Measurements from ENCODE around the gene HIVEP3.

Gene HIVEP3

DNA sequence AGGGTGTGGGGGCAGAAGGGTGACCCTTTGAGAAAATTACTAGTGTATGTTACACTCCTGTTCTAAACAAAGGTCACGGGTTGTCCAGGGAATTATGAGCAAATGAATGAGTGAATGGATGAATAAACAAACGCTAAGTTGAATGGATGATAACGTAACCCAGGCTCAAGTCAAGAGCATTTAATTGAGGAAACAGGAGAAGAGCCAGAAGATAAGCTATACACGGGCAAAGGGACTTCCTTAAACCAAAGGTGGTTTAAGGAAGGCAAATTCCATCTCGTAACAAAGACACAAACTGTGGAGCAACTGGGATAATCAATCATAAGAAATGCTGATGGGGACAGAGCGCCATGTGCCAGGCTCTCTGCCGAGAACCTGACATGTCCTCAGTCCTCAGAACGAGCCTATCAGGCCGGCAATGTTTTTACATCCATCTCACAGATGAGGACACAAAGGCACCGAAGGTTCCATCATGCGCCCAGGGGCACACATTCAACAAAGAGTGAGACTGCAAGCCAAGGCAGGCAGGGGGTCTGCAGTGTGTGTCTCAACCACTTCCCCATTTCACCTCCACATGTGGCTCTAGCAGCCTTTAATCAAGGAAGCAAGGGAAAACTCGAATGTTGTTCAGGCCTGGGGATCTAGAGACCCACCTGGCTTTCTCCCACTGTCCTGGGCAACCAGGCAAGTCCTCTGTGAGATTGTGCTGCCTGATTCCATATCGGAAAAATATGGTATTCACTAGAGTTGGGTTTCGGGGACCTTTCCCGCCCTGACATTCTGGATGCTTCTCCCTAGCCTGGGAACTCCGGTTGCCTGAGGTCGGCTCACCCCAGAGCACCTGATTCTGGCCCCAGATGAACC lies 307.4 kb downstream of the HIVEP3 start:
- H3K4me3 ChIP-seq (ENCODE audit: low read depth, low read length): no peak overlapping the region
- no peak for TF ChIP-seq CTCF (IDR thresholded peaks at IDR 0.05; ENCODE audit: low read depth, low read length, missing control alignments)
- no peak for DNase-seq (ENCODE audit: low read depth)

GRCh38 chr1:41610361-41610760 lies 308.4 kb downstream of the HIVEP3 start:
- no peak for DNase-seq (ENCODE audit: low read depth)
- no peak overlapping the region for H3K4me3 ChIP-seq (ENCODE audit: low read depth, low read length)
- no peak for TF ChIP-seq CTCF (IDR thresholded peaks at IDR 0.05; ENCODE audit: low read depth, low read length, missing control alignments)

- no peak for DNase-seq (ENCODE audit: low read depth)
- no peak overlapping the region for H3K4me3 ChIP-seq (ENCODE audit: low read depth, low read length)
- no peak for TF ChIP-seq CTCF (IDR thresholded peaks at IDR 0.05; ENCODE audit: low read depth, low read length, missing control alignments)
Measured at GRCh38 chr1:41609166-41609883, 309.4 kb downstream of the HIVEP3 start.

- no peak overlapping the region for H3K4me3 ChIP-seq (ENCODE audit: low read depth, low read length)
- DNase-seq (ENCODE audit: low read depth): no peak
- TF ChIP-seq CTCF (IDR thresholded peaks at IDR 0.05; ENCODE audit: low read depth, low read length, missing control alignments): no peak
Measured at GRCh38 chr1:41608211-41608610, 310.5 kb downstream of the HIVEP3 start.

DNA sequence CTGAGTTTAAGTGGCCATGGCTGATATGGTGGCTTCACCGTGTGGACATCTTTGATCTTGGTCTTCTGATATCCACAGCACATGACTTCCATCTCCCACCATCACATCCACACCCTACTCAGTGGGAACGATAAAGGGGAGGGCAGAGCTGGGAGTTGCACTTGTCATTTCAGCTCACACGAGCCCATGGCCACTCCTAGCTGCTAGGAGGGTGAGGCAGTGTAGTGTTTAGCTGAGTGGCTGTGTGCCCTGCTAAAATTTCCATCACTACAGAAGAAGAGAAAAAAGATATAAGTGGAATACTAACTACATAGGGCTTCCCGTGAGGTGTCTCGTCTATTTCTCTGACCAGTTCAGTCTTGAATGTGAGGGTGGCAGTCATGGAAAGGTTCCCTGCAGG lies 310.9 kb downstream of the HIVEP3 start:
- H3K4me3 ChIP-seq (ENCODE audit: low read depth, low read length): no peak overlapping the region
- no peak for TF ChIP-seq CTCF (IDR thresholded peaks at IDR 0.05; ENCODE audit: low read depth, low read length, missing control alignments)
- no peak for DNase-seq (ENCODE audit: low read depth)

DNA sequence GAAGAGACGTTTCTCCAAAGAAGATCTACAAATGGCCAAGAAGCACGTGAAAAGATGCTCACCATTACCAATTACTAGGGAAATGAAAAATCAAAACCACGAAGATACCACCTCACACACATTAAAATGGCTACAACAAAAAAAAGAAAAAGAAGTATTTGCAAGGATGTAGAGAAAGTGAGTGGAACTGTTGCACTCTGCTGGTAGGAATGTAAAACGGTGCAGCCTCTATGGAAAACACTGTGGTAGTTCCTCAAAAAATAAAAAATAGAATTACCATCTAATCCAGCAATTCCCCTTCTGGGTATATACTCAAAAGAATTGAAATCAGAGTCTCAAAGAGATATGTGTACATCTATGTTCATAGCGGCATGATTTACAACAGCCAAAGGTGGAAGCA lies 318.8 kb downstream of the HIVEP3 start:
- no peak for DNase-seq (ENCODE audit: low read depth)
- no peak overlapping the region for H3K4me3 ChIP-seq (ENCODE audit: low read depth, low read length)
- no peak for TF ChIP-seq CTCF (IDR thresholded peaks at IDR 0.05; ENCODE audit: low read depth, low read length, missing control alignments)

All from GM12864 (cell line).